Natural killer cell (primary cell): ENCODE results near the gene HACD4. TPM values are rescaled to one million over a fixed set of nuclear protein-coding genes. Genes with fewer than 3 reads are reported as not detected.

Source experiments
- ATAC-seq, 3 donors: fragments of 150-1000 bp in 2 of 3; fragments of 200-7000 bp in 1 of 3; cut with Tn5 transposase; 1 replicate in 1 of 3; 2 replicates in 2 of 3; pipeline ENCODE4 v1.10.0; 2021; ENCODE audit warnings: mild to moderate bottlenecking in 2 of 3, moderate library complexity in 2 of 3
- DNase-seq, 2 donors: peaks; one replicate each; pipeline versions ENCODE4 v3.0.0 to v3.0.0-alpha.2; 2013 to 2021; ENCODE audit warnings: mixed read lengths in 1 of 2
- H3K27ac ChIP-seq: one replicate; pipeline ENCODE4 v1.5.1; 2013; ENCODE audit warnings: mild to moderate bottlenecking, low read length
- H3K27me3 ChIP-seq: one replicate; pipeline ENCODE4 v1.6.1; 2013; ENCODE audit warnings: low read length; ENCODE audit not compliant: control insufficient read depth, insufficient read depth
- H3K36me3 ChIP-seq: one replicate; pipeline ENCODE4 v1.6.1; 2013; ENCODE audit warnings: low read length; ENCODE audit not compliant: control insufficient read depth, insufficient read depth
- H3K4me1 ChIP-seq: one replicate; pipeline ENCODE4 v1.6.1; 2013; ENCODE audit warnings: low read length; ENCODE audit not compliant: control insufficient read depth, insufficient read depth
- H3K4me3 ChIP-seq: one replicate; pipeline ENCODE4 v1.5.1; 2013; ENCODE audit warnings: low read length
- H3K9me3 ChIP-seq: one replicate; pipeline ENCODE4 v1.6.1; 2013; ENCODE audit warnings: low read length; ENCODE audit not compliant: control insufficient read depth, insufficient read depth
- H3K27ac Mint-ChIP-seq, 2 donors: one replicate each; pipeline ENCODE4 v1.8.0; 2022; ENCODE audit warnings: mild to moderate bottlenecking in 2 of 2, mixed read lengths in 2 of 2, moderate library complexity in 1 of 2
- H3K27me3 Mint-ChIP-seq, 2 donors: one replicate each; pipeline ENCODE4 v1.8.0; 2022; ENCODE audit warnings: low read depth in 2 of 2, mixed read lengths in 2 of 2
- H3K36me3 Mint-ChIP-seq: one replicate; pipeline ENCODE4 v1.8.0; 2022; ENCODE audit warnings: mixed read lengths
- H3K4me1 Mint-ChIP-seq, 2 donors: one replicate each; pipeline ENCODE4 v1.8.0; 2022; ENCODE audit warnings: mixed read lengths in 2 of 2
- H3K4me3 Mint-ChIP-seq: one replicate; pipeline ENCODE4 v1.8.0; 2022; ENCODE audit warnings: mild to moderate bottlenecking, moderate library complexity, mixed read lengths
- H3K9me3 Mint-ChIP-seq, 2 donors: one replicate each; pipeline ENCODE4 v1.8.0; 2022; ENCODE audit warnings: mixed read lengths in 2 of 2
- WGBS: methylation state at CpG from one replicate; pipeline ENCODE4 v1.1.7; 2013; ENCODE audit warnings: missing lambda C conversion rate; ENCODE audit not compliant: insufficient coverage; 5-methylcytosine and 5-hydroxymethylcytosine counted together
- intact Hi-C: fragments of 100-400 bp; cut with micrococcal nuclease; formaldehyde crosslinking; loops from one replicate; pipeline ENCODE4 v1.14.2; 2022
- total RNA-seq, 4 donors: library from RNA; stranded (reverse); fragments of 120-200 nt in 1 of 4; gene quantifications; one replicate each; pipeline versions ENCODE4 v1.2.3 to v1.2.4, GENCODE V29; 2013 to 2022
- TF ChIP-seq, protein P1 (sequence below): fragments of 200-600 bp; IDR thresholded peaks from one replicate; pipeline ENCODE4 v1.8.0; 2022; ENCODE audit warnings: antibody characterized with exemption

HACD4 gene
- total RNA-seq, 3 donors from 2014 or later (not counting 1 experiment from before 2014, with no cell fraction given), result 14.0 to 16.5 (median 14.4) TPM

DNA sequence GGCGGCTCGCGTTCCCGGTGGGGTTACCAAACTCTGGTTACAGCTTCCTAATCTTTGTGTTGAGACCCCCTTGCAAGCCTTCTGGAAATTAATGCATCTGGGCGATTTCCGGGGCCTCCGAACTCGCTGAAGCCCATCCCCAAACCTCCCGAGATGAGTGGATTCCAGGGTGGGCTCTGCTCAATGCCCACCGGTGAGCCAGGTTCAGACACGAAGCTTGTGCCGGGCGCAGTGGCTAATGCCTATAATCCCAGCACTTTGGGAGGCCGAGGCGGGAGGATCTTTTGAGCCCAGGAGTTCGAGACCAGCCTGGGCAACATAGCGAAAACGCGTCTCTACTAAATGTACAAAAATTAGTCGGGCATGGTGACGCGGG, 356 bp upstream of the HACD4 start:
- Mint-ChIP-seq H3K27me3 (no peaks in the 10 kb centered on the region), H3K9me3 (no peaks in the 10 kb centered on the region), H3K27ac (peak overlapping the region in 1 of 2 donors; percentile 68), H3K36me3 (no peaks in the 10 kb centered on the region), H3K4me3 (peak overlapping the region; percentile 69), H3K4me1 (peaks cover 20 to 27% of the 10 kb centered on the region in 2 donors)
- peaks cover 14% of the 10 kb centered on the region for H3K4me1 ChIP-seq
- H3K27me3 ChIP-seq, result no peaks in the 10 kb centered on the region
- intact Hi-C loops, result loop anchor here (1.0 to 5.0 kb wide), 3 partner anchors 31 to 409 kb away; partner anchors contain the start of gene MLLT3
- peak overlapping the region; percentile 52 for H3K4me3 ChIP-seq
- TF ChIP-seq, protein P1, sequence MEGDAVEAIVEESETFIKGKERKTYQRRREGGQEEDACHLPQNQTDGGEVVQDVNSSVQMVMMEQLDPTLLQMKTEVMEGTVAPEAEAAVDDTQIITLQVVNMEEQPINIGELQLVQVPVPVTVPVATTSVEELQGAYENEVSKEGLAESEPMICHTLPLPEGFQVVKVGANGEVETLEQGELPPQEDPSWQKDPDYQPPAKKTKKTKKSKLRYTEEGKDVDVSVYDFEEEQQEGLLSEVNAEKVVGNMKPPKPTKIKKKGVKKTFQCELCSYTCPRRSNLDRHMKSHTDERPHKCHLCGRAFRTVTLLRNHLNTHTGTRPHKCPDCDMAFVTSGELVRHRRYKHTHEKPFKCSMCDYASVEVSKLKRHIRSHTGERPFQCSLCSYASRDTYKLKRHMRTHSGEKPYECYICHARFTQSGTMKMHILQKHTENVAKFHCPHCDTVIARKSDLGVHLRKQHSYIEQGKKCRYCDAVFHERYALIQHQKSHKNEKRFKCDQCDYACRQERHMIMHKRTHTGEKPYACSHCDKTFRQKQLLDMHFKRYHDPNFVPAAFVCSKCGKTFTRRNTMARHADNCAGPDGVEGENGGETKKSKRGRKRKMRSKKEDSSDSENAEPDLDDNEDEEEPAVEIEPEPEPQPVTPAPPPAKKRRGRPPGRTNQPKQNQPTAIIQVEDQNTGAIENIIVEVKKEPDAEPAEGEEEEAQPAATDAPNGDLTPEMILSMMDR, result no peak
- H3K36me3 ChIP-seq, result peaks cover 4% of the 10 kb centered on the region
- no peaks in the 10 kb centered on the region for H3K9me3 ChIP-seq
- ATAC-seq (no peak), DNase-seq (no peak)
- H3K27ac ChIP-seq, result peak overlapping the region; percentile 78
- WGBS, result 69% methylated on average over 22 of the region's 22 CpGs

DNA sequence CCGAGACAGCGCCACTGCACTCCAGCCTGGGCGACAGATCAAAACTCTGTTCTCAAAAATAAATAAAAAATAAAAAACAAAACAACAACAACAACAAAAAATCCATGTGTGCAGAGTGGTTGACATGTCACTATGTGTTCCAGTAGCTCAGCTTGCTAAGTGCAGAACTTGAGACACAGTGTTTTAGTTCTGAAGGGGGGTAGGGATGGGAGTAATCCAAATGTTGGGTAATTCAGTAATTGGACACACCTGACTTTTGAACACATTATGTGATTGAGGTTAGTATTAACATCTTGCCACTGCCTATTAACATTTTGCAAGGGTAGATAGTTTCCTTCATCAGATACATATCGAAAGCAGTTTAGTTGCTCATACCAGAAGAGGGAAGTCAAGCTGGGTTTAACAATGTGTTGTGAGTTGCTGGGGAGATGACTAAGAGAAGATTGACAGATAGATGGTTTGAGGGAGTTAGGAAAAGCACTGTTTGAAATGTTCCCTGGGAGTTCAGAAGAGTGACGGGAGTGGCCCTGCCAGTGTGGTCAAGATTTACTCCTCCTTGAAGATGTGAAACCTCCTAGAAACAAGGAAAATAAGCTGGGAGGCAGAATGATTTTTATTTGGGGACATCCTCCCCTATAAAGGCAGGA, 928 bp downstream of the HACD4 start:
- Mint-ChIP-seq H3K27ac (no peak overlapping the region), H3K4me1 (peaks cover 30 to 39% of the 10 kb centered on the region in 2 donors), H3K9me3 (no peaks in the 10 kb centered on the region), H3K4me3 (no peak overlapping the region), H3K36me3 (peaks cover 7% of the 10 kb centered on the region), H3K27me3 (no peaks in the 10 kb centered on the region)
- Histone ChIP-seq H3K4me3 (peak overlapping the region; percentile 52), H3K9me3 (no peaks in the 10 kb centered on the region), H3K27me3 (no peaks in the 10 kb centered on the region), H3K27ac (peak overlapping the region; percentile 78), H3K36me3 (peaks cover 9% of the 10 kb centered on the region), H3K4me1 (peaks cover 14% of the 10 kb centered on the region)
- intact Hi-C loops, result loop anchor here (1.0 to 5.0 kb wide), 3 partner anchors 30 to 408 kb away; partner anchors contain the start of gene MLLT3
- TF ChIP-seq, protein P1, result no peak
- peak in 1 of 2 donors; percentile 58 for DNase-seq
- WGBS, result 36% methylated on average over 3 of the region's 5 CpGs
- ATAC-seq, result peak; percentile 59 to 78 (median 67)

DNA sequence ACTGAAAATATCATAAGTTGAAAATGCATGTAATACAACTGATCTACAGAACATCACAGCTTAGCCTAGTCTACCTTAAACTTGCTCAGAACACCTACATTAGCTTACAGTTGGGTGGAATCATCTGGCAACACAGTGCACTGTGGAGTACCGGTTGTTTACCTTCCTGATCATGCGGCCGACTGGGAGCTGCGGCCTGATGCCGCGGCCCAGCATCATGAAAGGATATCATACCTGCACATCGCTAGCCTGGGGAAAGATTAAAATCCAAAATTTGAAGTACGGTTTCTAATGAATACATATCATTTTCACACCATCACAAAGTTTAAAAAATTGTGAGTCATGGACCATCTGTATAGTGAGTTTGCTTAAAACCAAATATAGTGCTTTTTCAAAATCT, 1.8 kb downstream of the HACD4 start:
- Histone ChIP-seq H3K27me3 (no peaks in the 10 kb centered on the region), H3K4me3 (no peak overlapping the region), H3K27ac (no peak overlapping the region), H3K9me3 (no peaks in the 10 kb centered on the region), H3K4me1 (peaks cover 14% of the 10 kb centered on the region), H3K36me3 (peaks cover 13% of the 10 kb centered on the region)
- 82% methylated on average over 7 of the region's 8 CpGs for WGBS
- H3K4me1 Mint-ChIP-seq, result peaks cover 30 to 39% of the 10 kb centered on the region in 2 donors
- no peaks in the 10 kb centered on the region for H3K9me3 Mint-ChIP-seq
- H3K27me3 Mint-ChIP-seq, result no peaks in the 10 kb centered on the region
- no peak overlapping the region for H3K27ac Mint-ChIP-seq
- H3K36me3 Mint-ChIP-seq, result peaks cover 7% of the 10 kb centered on the region
- TF ChIP-seq, protein P1, result no peak
- DNase-seq (no peak), ATAC-seq (no peak)
- no peak overlapping the region for H3K4me3 Mint-ChIP-seq
- intact Hi-C loops, result loop anchor here (2.0 to 5.0 kb wide), 2 partner anchors 29 to 407 kb away; partner anchors contain the start of gene MLLT3
